Osteoblast (primary cell): Measurements from ENCODE around the gene MAP3K20. TPM values are rescaled to one million over a fixed set of nuclear protein-coding genes. Genes with fewer than 3 reads are reported as not detected.

ENCODE experiments used
- DNase-seq: peaks from one replicate; pipeline ENCODE4 v3.0.0; 2011; ENCODE audit warnings: low spot score, mixed read lengths; ENCODE audit not compliant: insufficient read length; ENCODE audit errors: missing footprints
- H2AFZ ChIP-seq: 2 replicates; pipeline ENCODE4 v1.6.0; 2011; ENCODE audit warnings: mild to moderate bottlenecking, low read length
- H3K27ac ChIP-seq: 2 replicates; pipeline ENCODE4 v1.5.1; 2011; ENCODE audit warnings: mild to moderate bottlenecking, low read depth, low read length, moderate library complexity
- H3K27me3 ChIP-seq: 2 replicates; pipeline ENCODE4 v1.6.0; 2012; ENCODE audit warnings: mild to moderate bottlenecking, control low read depth, inconsistent platforms, low read length, moderate library complexity; ENCODE audit not compliant: insufficient read depth
- H3K36me3 ChIP-seq: 2 replicates; pipeline ENCODE4 v1.5.1; 2011; ENCODE audit warnings: mild to moderate bottlenecking, low read length, control low read depth, moderate library complexity; ENCODE audit not compliant: insufficient read depth
- H3K4me1 ChIP-seq: 2 replicates; pipeline ENCODE4 v1.5.1; 2011; ENCODE audit warnings: mild to moderate bottlenecking, low read length, control low read depth, moderate library complexity; ENCODE audit not compliant: insufficient read depth
- H3K4me2 ChIP-seq: 2 replicates; pipeline ENCODE4 v1.6.0; 2011; ENCODE audit warnings: mild to moderate bottlenecking, low read length; ENCODE audit not compliant: insufficient read depth
- H3K4me3 ChIP-seq: fragments of 200-600 bp; sonication (generic); 3 replicates; pipeline ENCODE4 v1.5.1; 2012; ENCODE audit warnings: mild to moderate bottlenecking, low read length, inconsistent platforms; ENCODE audit not compliant: insufficient read depth
- H3K79me2 ChIP-seq: 2 replicates; pipeline ENCODE4 v1.6.0; 2012; ENCODE audit warnings: mild to moderate bottlenecking, low read length, control low read depth, inconsistent platforms; ENCODE audit not compliant: insufficient read depth
- H3K9me3 ChIP-seq: 2 replicates; pipeline ENCODE4 v1.5.1; 2011; ENCODE audit warnings: low read depth, low read length, control low read depth
- H4K20me1 ChIP-seq: 2 replicates; pipeline ENCODE4 v1.6.0; 2012; ENCODE audit warnings: mild to moderate bottlenecking, low read length, control low read depth; ENCODE audit not compliant: insufficient read depth
- total RNA-seq: library from RNA; depleted of rRNA; stranded (reverse); fragments of >200 nt; gene quantifications from 2 replicates; pipeline ENCODE4 v1.2.3, GENCODE V29; 2012
- TF ChIP-seq, protein P1 (sequence below): IDR thresholded peaks from 2 replicates; pipeline ENCODE4 v1.5.1; 2011; ENCODE audit warnings: mild to moderate bottlenecking, low read depth, low read length, moderate library complexity; ENCODE audit errors: extremely low read depth

MAP3K20 gene
- total RNA-seq, 1 donor = 56.1 TPM

DNA sequence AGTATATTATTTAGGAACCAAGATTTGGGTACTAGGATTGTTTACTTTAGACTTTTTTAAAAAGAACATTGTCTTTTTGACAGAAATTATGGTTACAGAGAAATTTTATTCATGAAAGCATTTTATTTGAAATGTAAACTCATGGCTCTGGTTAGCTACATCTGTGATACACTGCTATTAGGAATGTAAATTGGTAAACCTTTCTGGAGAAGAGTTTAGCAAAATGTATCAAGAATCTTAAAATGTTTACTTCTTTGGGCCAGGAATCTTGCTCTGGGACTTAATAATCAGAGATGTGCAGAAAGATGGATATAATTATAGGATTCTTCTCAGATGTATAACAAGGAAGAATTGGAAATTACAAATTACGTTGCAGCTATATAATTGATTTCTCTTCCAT, 19.7 kb downstream of the MAP3K20 start:
- no peak overlapping the region for H3K4me3 ChIP-seq
- no peaks in the 10 kb centered on the region for H4K20me1 ChIP-seq
- DNase-seq = no peak
- peaks cover 7% of the 10 kb centered on the region for H3K4me1 ChIP-seq
- TF ChIP-seq, protein P1, sequence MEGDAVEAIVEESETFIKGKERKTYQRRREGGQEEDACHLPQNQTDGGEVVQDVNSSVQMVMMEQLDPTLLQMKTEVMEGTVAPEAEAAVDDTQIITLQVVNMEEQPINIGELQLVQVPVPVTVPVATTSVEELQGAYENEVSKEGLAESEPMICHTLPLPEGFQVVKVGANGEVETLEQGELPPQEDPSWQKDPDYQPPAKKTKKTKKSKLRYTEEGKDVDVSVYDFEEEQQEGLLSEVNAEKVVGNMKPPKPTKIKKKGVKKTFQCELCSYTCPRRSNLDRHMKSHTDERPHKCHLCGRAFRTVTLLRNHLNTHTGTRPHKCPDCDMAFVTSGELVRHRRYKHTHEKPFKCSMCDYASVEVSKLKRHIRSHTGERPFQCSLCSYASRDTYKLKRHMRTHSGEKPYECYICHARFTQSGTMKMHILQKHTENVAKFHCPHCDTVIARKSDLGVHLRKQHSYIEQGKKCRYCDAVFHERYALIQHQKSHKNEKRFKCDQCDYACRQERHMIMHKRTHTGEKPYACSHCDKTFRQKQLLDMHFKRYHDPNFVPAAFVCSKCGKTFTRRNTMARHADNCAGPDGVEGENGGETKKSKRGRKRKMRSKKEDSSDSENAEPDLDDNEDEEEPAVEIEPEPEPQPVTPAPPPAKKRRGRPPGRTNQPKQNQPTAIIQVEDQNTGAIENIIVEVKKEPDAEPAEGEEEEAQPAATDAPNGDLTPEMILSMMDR = no peak
- peaks cover 80% of the 10 kb centered on the region for H3K79me2 ChIP-seq
- no peak overlapping the region for H3K27ac ChIP-seq
- no peak overlapping the region for H3K4me2 ChIP-seq
- no peaks in the 10 kb centered on the region for H3K27me3 ChIP-seq
- no peaks in the 10 kb centered on the region for H3K9me3 ChIP-seq
- no peak overlapping the region for H2AFZ ChIP-seq
- peaks cover 25% of the 10 kb centered on the region for H3K36me3 ChIP-seq

DNA sequence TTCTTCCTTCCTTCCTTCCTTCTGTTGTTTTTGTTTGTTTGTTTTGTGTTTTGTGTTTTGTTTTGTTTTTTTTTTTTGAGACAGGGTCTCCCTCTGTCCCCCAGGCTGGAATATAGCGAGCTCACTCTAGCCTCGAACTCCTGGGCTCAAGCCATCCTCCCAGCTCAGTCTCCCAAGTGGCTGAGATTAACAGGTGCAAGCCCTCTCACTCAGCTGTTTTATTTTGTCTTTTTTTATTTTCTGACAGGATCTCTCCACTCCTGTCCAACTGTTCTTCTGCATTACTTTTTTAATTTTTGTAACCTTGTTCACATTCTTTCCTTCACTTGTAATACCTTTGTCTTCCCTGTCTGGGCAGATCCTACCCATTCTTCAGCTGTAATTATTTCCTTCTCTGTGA, 23.6 kb downstream of the MAP3K20 start:
- Histone ChIP-seq H3K79me2 (peaks cover 75% of the 10 kb centered on the region), H3K4me2 (no peak overlapping the region), H3K27me3 (no peaks in the 10 kb centered on the region), H4K20me1 (no peaks in the 10 kb centered on the region), H3K27ac (no peak overlapping the region), H3K4me1 (peaks cover 4% of the 10 kb centered on the region), H3K4me3 (no peak overlapping the region), H2AFZ (no peak overlapping the region), H3K9me3 (no peaks in the 10 kb centered on the region), H3K36me3 (peaks cover 14% of the 10 kb centered on the region)
- TF ChIP-seq, protein P1 = no peak
- no peak for DNase-seq

DNA sequence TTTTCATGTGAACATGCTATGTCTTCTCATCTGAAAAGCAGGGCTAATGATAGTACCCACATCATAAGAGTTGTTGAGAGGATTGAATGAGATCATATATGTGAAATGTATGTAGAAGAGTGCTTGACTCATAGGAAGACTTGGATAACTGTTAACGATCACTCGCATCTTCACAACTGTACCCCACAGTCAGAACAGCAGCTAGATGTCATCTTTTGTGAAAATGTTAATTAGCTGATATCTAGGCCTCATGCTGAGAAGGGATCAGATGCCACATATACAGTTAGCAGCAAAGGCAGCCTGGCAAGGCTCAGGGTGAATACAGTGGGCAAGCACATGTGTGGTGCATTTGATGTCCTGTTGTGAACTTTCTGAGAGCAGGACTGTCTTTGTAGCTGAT, 24.2 kb downstream of the MAP3K20 start:
- Histone ChIP-seq H3K27me3 (no peaks in the 10 kb centered on the region), H3K36me3 (peaks cover 14% of the 10 kb centered on the region), H3K9me3 (no peaks in the 10 kb centered on the region), H3K4me2 (no peak overlapping the region), H3K27ac (no peak overlapping the region), H3K4me1 (peaks cover 4% of the 10 kb centered on the region), H4K20me1 (no peaks in the 10 kb centered on the region), H2AFZ (no peak overlapping the region), H3K4me3 (no peak overlapping the region), H3K79me2 (peaks cover 74% of the 10 kb centered on the region)
- DNase-seq = no peak
- TF ChIP-seq, protein P1 = no peak

DNA sequence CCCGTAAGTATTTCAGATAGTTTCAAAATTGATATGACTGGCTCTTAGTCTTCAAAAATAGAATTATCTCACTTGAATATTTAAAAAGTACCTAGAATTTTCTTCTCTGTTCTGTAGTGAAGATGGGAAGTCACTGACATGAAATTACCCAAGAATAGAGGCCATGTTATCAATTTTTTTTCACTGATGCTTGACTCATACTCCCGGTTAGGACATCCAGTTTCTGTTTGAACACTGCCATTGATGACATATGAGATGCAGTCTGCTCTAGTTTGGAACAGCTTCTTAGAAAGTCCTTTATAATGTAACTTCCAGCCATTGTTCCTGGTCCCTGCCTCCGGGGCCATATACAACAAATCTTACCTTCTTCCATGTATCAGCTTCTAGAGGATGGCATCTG, 26.0 kb downstream of the MAP3K20 start:
- DNase-seq = no peak
- TF ChIP-seq, protein P1 = no peak
- H2AFZ ChIP-seq = no peak overlapping the region

More for the DNA sequence above, 26.0 kb downstream of the MAP3K20 start:
- Histone ChIP-seq H3K4me3 (no peak overlapping the region), H3K4me2 (peak overlapping the region; percentile 5), H3K79me2 (peaks cover 74% of the 10 kb centered on the region), H3K9me3 (no peaks in the 10 kb centered on the region), H3K4me1 (peaks cover 4% of the 10 kb centered on the region), H3K27ac (peak overlapping the region; percentile 29), H3K27me3 (no peaks in the 10 kb centered on the region), H3K36me3 (peaks cover 11% of the 10 kb centered on the region), H4K20me1 (no peaks in the 10 kb centered on the region)
